Measurements from ENCODE around the gene CD19.

CD19 gene

GRCh38 chr16:28903344-28904042 is 28.3 kb upstream of the CD19 start:
- no peak overlapping the region for H3K4me3 ChIP-seq (ENCODE audit: low read depth, low read length)
- H3K27ac ChIP-seq = no peak overlapping the region
- DNase-seq = no peak
- TF ChIP-seq CTCF (IDR thresholded peaks at IDR 0.05; ENCODE audit: low read depth, low read length, missing control alignments) = no peak
- in situ Hi-C loops (cut with HindIII; ENCODE audit: low pct_ligation_motif_present, low sequenced_read_pairs) = no loop called here
- no peaks in the 10 kb centered on the region for H3K27me3 ChIP-seq (replicated peaks)
- peaks cover 7% of the 10 kb centered on the region for H3K36me3 ChIP-seq (replicated peaks)

GRCh38 chr16:28904363-28904762 is 27.4 kb upstream of the CD19 start:
- H3K27ac ChIP-seq = no peak overlapping the region
- H3K4me3 ChIP-seq (ENCODE audit: low read depth, low read length) = no peak overlapping the region
- no peak for TF ChIP-seq CTCF (IDR thresholded peaks at IDR 0.05; ENCODE audit: low read depth, low read length, missing control alignments)
- H3K36me3 ChIP-seq (replicated peaks) = peaks cover 9% of the 10 kb centered on the region
- no peaks in the 10 kb centered on the region for H3K27me3 ChIP-seq (replicated peaks)
- DNase-seq = no peak
- in situ Hi-C loops (cut with HindIII; ENCODE audit: low pct_ligation_motif_present, low sequenced_read_pairs) = no loop called here

- in situ Hi-C loops (cut with HindIII; ENCODE audit: low pct_ligation_motif_present, low sequenced_read_pairs) = no loop called here
- peaks cover 9% of the 10 kb centered on the region for H3K36me3 ChIP-seq (replicated peaks)
Measured at GRCh38 chr16:28904828-28905227, 26.9 kb upstream of the CD19 start.

GRCh38 chr16:28905229-28905754 is 26.5 kb upstream of the CD19 start:
- in situ Hi-C loops (cut with HindIII; ENCODE audit: low pct_ligation_motif_present, low sequenced_read_pairs) = no loop called here
- no peak for TF ChIP-seq CTCF (IDR thresholded peaks at IDR 0.05; ENCODE audit: low read depth, low read length, missing control alignments)
- Histone ChIP-seq H3K27me3 (replicated peaks) (no peaks in the 10 kb centered on the region), H3K36me3 (replicated peaks) (peaks cover 10% of the 10 kb centered on the region), H3K27ac (no peak overlapping the region), H3K4me3 (ENCODE audit: low read depth, low read length) (no peak overlapping the region)
- DNase-seq = no peak

More at GRCh38 chr16:28904828-28905227, 26.9 kb upstream of the CD19 start:
- H3K27ac ChIP-seq = no peak overlapping the region
- no peak for TF ChIP-seq CTCF (IDR thresholded peaks at IDR 0.05; ENCODE audit: low read depth, low read length, missing control alignments)
- H3K4me3 ChIP-seq (ENCODE audit: low read depth, low read length) = no peak overlapping the region
- H3K27me3 ChIP-seq (replicated peaks) = no peaks in the 10 kb centered on the region
- no peak for DNase-seq

GRCh38 chr16:28905800-28906372 is 25.9 kb upstream of the CD19 start:
- no peaks in the 10 kb centered on the region for H3K27me3 ChIP-seq (replicated peaks)
- no peak overlapping the region for H3K4me3 ChIP-seq (ENCODE audit: low read depth, low read length)
- TF ChIP-seq CTCF (IDR thresholded peaks at IDR 0.05; ENCODE audit: low read depth, low read length, missing control alignments) = no peak
- no peak for DNase-seq
- in situ Hi-C loops (cut with HindIII; ENCODE audit: low pct_ligation_motif_present, low sequenced_read_pairs) = no loop called here
- H3K36me3 ChIP-seq (replicated peaks) = peaks cover 14% of the 10 kb centered on the region
- H3K27ac ChIP-seq = no peak overlapping the region

Data from brain microvascular endothelial cell (primary cell).